Measurements from ENCODE around the gene ZNF765.
A peak's percentile ranks its signal among the peaks of the same experiment; 100 is the strongest.
"Not testable (repeated sequence)": the region's sequence is repeated elsewhere in the genome, so short reads cannot be mapped to it uniquely, and the experiment has no call there.

Gene ZNF765

GRCh38 chr19:53423074-53423473 lies 28.1 kb downstream of the ZNF765 start:
- DNase-seq = not testable (repeated sequence)

DNA sequence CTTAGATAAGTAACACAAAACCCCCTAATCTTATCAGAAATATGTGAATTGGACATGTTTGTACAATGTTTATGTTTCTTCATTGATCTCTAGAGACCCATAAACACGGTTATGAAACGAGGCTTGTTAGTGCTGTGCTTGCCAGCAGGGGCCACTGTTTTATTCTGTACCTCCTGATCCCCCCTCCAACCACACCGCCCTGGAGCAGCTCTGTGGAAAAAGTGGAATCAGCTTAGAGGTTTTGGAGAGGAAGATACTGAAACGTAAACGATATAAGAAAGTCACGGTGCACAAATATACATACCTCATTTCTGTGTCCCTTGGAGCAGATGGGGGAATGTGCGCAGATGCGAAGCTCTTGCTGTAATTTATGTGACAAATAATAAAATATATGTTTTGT lies 28.7 kb downstream of the ZNF765 start:
- peak; percentile 4 to 46 for DNase-seq

DNA sequence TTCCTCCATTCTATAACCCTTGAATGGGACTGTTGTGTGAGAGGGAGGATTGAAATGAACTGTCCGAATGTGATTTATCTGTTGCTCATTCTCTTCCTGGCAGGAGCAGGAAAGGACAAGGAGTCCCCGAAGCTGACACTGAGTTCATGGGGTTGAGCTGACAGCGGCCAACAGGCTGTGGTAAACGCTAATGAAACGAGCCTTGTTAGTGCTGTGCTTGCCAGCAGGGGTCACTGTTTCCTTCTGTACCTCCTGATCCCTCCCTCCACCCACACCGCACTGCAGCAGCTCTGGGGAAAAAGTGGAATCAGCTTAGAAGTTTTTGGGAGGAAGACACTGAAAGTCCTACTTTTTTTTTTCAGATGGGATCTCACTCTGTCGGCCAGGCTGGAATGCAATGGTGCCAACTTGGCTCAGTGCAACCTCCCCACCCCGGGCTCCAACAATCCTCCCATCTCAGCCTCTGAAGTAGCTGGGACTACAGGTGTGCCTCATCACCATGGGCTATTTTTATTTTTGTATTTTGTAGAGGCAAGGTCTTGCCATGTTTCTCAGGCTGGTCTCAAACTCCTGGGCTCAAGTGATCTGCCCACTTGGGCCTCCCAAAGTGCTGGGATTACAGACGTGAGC lies 30.1 kb downstream of the ZNF765 start:
- peak; percentile 12 to 60 for DNase-seq

DNA sequence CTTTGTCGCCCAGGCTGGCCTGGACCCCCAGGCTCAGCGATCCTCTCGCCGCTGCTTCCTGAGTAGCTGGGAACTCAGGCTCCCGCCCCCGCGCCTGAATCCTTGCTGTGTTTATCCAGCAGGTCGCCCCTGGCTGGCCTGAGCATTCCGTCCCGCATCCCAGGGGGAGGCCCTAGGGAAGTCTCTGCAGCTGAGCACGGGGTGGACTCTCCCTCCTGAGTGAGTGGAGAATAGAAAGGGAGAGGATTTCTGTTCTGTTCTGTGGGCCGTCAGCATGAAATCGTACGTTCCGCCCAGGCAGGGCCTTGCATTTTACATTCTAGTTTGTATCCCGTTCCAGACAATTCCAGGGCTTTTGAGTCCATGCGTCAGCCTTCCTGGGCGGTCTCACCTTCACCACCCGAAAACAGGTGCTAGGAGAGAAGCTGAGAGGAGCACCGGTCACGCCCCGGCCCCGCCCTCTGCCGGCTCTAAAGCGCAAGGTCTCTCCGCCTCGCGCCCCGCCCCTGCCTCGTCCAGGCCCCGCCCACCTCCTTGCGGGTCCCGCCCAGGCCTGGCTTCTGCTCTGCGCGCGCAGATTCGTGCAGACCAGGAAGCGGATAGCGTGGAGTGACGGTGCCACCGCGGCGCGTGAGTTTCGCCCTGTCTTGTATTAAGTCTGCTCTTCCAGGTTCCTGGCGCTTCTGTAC lies 36.6 kb downstream of the ZNF765 start, which contains the start of gene ZNF761:
Gene ZNF761 (plus strand): TSS at position 586 of the 689 bp plus-strand sequence. CDS start 15,285 bp downstream, outside the sequence.
- peak; percentile 85 to 88 for DNase-seq

DNA sequence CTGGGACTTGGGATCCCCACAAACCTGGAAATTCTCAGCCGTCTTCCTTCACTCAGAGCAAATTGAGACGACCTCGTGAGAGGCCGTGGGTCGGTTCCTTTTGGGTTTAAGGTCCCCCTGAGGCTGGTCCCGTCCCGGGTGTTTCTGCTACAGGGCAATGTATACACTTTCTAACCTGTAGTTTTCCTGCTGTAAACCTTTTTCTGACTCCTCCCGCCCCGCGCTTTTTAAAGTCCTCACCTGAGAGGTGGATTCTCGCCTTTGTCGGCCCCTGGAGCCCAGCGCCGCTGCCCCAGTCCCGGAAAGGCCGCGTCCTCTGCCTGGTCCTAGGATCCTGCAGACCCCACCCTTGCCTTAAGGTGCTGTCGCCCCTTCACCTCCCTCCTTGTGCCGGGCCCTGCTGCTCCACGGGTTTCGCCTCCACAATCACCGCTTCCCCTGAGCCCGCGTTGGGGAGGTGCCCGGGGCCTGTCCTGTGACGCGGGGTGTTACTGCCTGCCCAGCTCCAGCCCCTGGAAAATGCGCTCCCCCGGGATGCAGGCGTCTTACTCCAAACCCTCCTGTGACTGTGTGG lies 37.2 kb downstream of the ZNF765 start:
- DNase-seq = peak; percentile 9 to 12

DNA sequence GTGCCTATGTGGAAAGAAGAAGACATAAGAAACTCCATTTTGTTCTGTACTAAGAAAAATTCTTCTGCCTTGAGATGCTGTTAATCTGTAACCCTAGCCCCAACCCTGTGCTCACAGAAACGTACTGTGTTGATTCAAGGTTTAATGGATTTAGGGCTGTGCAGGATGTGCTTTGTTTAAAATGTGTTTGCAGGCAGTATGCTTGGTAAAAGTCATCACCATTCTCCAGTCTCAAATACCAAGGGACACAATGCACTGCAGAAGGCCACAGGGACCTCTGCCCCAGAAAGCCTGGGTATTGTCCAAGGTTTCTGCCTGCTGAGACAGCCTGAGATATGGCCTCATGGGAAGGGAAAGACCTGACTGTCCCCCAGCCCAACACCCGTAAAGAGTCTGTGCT lies 48.9 kb downstream of the ZNF765 start:
- DNase-seq = not testable (repeated sequence)

DNA sequence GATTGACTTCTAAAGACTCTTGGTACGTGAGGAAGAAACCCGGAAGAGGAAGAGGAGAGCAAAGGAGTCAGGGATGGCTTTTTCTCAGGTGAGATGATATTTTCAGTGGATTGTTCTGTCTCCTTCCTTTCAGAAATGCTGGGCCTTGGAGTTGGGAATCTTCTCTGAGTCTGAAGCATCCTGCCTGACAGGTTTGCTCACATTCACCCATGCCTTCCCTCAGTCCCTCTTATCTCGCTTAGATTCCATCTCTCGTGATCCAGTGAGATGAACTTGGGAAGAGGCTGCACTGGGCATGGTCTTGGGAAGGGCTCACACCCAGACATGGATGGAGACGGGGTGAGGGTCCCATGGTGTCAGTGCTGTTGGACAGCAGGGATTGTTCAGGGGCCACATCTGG lies 52.2 kb downstream of the ZNF765 start:
- not testable (repeated sequence) for DNase-seq

DNA sequence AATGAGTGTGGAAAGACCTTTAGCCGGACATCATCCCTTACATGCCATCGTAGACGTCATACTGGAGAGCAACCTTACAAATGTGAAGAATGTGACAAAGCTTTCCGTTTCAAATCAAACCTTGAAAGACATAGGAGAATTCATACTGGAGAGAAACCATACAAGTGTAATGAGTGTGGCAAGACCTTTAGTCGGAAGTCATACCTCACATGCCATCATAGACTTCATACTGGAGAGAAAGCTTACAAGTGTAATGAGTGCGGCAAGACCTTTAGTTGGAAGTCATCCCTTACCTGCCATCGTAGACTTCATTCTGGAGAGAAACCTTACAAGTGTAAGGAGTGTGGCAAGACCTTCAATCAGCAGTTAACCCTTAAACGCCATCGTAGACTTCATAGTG lies 60.9 kb downstream of the ZNF765 start:
- DNase-seq = no peak

DNA sequence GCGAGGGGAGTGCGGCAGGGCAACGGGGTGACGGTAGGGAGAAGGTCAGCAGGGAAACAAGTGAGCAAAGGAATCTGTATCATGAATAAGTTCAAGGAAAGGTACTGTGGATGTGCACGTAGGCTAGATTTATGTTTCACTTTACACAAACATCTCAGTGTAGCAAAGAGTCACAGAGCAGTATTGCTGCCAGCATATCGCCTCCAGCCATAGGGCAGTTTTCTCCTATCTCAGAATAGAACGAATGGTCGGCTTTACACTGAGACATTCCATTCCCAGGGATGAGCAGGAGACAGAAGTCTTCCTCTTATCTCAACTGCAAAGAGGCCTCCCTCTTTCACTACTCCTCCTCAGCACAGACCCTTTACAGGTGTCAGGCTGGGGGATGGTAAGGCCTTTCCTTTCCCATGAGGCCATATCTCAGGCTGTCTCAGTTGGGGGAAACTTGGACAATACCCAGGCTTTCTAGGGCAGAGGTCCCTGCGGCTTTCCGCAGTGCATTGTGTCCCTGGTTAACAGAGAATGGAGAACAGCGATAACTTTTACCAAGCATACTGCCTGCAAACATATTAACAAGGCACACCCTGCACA lies 65.3 kb downstream of the ZNF765 start:
- DNase-seq = not testable (repeated sequence)

GRCh38 chr19:53461866-53462265 lies 66.9 kb downstream of the ZNF765 start:
- no peak for DNase-seq

DNA sequence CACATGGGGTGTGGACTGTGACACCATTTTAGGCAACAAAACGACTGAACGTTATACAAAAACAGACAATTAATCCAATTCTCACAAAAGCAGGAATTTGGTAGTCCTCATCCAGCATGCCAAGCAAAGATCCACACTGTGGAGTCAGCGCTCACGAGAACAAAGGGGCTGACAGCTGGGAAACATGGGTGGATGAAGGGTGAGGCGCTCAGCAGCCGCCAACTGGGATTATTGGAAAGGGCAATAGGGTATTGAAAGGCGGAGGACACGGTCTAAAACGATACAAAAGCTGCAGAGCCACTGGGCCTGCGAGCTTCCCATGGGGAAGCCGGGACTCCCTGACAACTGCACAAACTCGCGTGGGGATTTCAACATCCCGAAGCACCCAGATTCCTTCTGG lies 67.9 kb downstream of the ZNF765 start:
- no peak for DNase-seq

- no peak for DNase-seq
These were observed 68.3 kb downstream of the ZNF765 start for GRCh38 chr19:53463263-53463662.

GRCh38 chr19:53466726-53467484 lies 72.0 kb downstream of the ZNF765 start:
- DNase-seq = peak; percentile 2 to 35

DNA sequence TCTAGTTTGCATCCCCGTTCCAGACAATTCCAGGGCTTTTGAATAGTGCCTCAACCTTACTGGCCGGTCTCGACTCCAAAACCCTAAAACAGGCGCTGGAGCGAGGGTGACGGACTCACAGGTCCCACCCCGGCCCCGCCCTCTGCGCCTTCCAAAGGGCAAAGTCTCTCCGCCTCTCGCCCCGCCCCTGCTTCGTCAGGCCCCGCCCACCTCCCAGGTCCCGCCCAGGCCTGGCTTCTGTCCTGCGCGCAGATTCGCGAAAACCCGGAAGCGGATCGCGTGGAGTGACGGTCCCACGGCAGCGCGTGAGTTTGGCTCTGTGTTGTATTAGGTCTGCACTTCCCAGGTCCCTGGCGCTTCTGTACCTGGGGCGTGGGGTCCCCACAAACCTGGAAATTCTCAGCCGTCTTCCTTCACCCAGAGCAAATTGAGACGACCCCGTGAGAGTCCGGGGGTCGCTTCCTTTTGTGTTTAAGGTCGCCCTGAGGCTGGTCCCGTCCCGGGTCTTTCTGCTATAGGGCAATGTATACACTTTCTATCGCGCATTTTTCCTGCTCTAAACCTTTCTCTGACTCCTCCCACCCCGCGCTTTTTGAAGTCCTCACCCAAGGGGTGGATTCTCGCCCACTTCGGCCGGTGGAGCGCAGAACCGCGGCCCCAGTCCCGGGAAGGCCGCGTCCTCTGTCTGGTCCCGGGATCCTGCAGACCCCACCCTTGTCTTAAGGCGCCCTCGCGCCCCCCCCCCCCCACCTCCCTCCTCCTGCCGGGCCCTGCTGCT lies 72.7 kb downstream of the ZNF765 start, which contains the start of gene ZNF813:
Gene ZNF813 (plus strand): TSS at position 249 of the 778 bp plus-strand sequence. CDS start 16,090 bp downstream, outside the sequence.
- peak; percentile 86 to 91 for DNase-seq

DNA sequence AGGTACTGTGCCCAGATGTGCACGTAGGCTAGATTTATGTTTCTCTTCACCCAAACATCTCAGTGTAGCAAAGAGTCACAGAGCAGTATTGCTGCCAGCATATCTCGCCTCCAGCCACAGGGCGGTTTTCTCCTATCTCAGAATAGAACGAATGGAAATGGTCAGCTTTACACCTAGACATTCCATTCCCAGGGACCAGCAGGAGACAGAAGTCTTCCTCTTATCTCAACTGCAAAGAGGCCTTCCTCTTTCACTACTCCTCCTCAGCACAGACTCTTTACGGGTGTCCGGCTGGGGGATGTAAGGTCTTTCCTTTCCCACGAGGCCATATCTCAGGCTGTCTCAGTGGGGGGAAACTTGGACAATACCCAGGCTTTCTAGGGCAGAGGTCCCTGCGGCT lies 73.7 kb downstream of the ZNF765 start:
- not testable (repeated sequence) for DNase-seq

- no peak for DNase-seq
These were observed 77.0 kb downstream of the ZNF765 start for GRCh38 chr19:53471916-53472315.

DNA sequence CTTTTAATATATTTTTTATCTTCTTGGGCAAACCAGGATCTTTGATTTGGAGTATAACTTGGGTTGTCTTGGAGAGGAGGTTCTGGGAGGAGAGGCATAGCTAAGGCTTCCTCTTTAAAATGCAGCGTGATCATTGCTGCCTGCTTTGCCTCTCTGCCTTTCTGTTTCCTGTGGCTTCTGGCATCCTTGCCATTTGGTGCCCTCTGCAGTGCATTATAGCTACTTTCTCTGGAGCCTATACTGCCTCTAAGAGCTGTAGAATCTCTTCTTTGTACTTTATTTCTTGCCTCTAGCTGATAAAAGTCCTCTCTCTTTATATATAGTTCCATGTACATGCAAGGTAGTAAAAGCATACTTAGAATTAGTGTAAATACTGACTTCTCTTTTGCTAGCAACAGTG lies 79.9 kb downstream of the ZNF765 start:
- DNase-seq = not testable (repeated sequence)

GRCh38 chr19:53475470-53475869 lies 80.5 kb downstream of the ZNF765 start:
- not testable (repeated sequence) for DNase-seq
